Nephron (organoid): Measurements from ENCODE around the gene MROH2A.
"Not testable (repeated sequence)": the region's sequence is repeated elsewhere in the genome, so short reads cannot be mapped to it uniquely, and the experiment has no call there.

ENCODE experiments used
- H3K27ac Mint-ChIP-seq, 3 experiments: 2 replicates each; pipeline ENCODE4 v1.8.0; 2020; ENCODE audit warnings: mixed read lengths in 3 of 3, mild to moderate bottlenecking in 2 of 3, moderate library complexity in 1 of 3
- H3K27me3 Mint-ChIP-seq: 2 replicates; pipeline ENCODE4 v1.8.0; 2021; ENCODE audit warnings: low read depth, mild to moderate bottlenecking, moderate library complexity, mixed read lengths
- H3K36me3 Mint-ChIP-seq: 2 replicates; pipeline ENCODE4 v1.8.0; 2020; ENCODE audit warnings: low read depth, mixed read lengths
- H3K4me1 Mint-ChIP-seq: 2 replicates; pipeline ENCODE4 v1.8.0; 2020; ENCODE audit warnings: mixed read lengths
- H3K4me3 Mint-ChIP-seq, 3 experiments: 2 replicates each; pipeline ENCODE4 v1.8.0; 2020; ENCODE audit warnings: mild to moderate bottlenecking in 3 of 3, mixed read lengths in 3 of 3, moderate library complexity in 2 of 3
- H3K9me3 Mint-ChIP-seq: 2 replicates; pipeline ENCODE4 v1.8.0; 2020; ENCODE audit warnings: mixed read lengths
- TF ChIP-seq, protein P1 (sequence below), 3 experiments: fragments of 200-600 bp; sonication (generic); IDR thresholded peaks; one replicate each; pipeline ENCODE4 v1.5.0; 2021; ENCODE audit warnings: antibody characterized with exemption in 3 of 3; ENCODE audit not compliant: unreplicated experiment in 3 of 3

MROH2A gene

DNA sequence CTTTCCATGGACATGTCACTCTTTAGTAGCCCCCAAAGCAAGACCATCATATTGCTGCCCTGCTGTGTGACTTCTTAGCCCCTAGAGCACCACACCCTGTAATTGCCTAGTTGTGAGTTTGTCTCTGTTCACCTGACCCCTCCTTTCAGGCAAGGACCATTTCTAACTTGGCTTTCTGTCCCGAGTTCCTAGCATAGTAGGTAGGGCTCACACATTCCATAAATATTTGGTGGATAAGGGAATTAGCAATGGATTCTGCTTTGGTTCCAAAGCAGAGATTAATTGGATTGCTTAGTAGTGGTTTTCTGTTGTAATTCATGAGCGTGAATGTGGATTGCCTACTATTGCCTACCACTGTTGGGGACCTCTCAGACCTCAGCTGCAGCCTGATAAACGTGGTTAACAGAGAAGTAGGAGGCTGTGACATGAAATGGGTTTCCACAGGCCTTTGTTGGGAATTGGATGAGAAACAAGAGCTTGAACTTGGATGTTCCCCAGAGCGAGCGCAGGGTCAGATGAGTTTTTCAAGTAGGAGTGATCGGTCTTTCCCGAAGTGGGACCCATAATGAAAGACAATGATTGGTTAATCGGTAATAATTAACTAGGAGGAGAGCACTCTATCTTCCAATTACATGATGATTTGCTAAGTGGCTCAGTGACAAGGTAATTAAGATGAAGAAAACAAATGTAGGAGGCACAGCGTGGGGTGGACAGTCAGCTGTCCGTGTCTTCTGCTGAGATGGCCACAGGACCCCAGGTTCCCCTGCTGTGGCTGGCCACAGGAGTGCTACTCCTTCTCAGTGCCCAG lies 31.5 kb upstream of the MROH2A start:
- TF ChIP-seq, protein P1, sequence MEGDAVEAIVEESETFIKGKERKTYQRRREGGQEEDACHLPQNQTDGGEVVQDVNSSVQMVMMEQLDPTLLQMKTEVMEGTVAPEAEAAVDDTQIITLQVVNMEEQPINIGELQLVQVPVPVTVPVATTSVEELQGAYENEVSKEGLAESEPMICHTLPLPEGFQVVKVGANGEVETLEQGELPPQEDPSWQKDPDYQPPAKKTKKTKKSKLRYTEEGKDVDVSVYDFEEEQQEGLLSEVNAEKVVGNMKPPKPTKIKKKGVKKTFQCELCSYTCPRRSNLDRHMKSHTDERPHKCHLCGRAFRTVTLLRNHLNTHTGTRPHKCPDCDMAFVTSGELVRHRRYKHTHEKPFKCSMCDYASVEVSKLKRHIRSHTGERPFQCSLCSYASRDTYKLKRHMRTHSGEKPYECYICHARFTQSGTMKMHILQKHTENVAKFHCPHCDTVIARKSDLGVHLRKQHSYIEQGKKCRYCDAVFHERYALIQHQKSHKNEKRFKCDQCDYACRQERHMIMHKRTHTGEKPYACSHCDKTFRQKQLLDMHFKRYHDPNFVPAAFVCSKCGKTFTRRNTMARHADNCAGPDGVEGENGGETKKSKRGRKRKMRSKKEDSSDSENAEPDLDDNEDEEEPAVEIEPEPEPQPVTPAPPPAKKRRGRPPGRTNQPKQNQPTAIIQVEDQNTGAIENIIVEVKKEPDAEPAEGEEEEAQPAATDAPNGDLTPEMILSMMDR (IDR thresholded peaks at IDR 0.05; ENCODE audit: unreplicated experiment in 3 of 3) = no peak
- Mint-ChIP-seq H3K27me3 (peaks cover 9% of the 10 kb centered on the region), H3K36me3 (no peaks in the 10 kb centered on the region), H3K4me3 (no peak overlapping the region), H3K9me3 (peaks cover 26% of the 10 kb centered on the region), H3K4me1 (no peaks in the 10 kb centered on the region), H3K27ac (no peak overlapping the region)

DNA sequence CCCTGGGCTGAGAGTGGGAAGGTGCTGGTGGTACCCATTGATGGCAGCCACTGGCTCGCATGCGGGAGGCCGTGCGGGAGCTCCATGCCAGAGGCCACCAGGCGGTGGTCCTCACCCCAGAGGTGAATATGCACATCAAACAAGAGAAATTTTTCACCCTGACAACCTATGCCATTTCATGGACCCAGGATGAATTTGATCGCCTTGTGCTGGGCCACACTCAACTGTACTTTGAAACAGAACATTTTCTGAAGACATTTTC lies 30.9 kb upstream of the MROH2A start:
- no peak overlapping the region for H3K27ac Mint-ChIP-seq
- H3K9me3 Mint-ChIP-seq = peaks cover 31% of the 10 kb centered on the region
- peaks cover 9% of the 10 kb centered on the region for H3K27me3 Mint-ChIP-seq
- H3K4me3 Mint-ChIP-seq = no peak overlapping the region
- H3K4me1 Mint-ChIP-seq = no peaks in the 10 kb centered on the region
- no peaks in the 10 kb centered on the region for H3K36me3 Mint-ChIP-seq
- TF ChIP-seq, protein P1 (IDR thresholded peaks at IDR 0.05; ENCODE audit: unreplicated experiment in 3 of 3) = no peak

DNA sequence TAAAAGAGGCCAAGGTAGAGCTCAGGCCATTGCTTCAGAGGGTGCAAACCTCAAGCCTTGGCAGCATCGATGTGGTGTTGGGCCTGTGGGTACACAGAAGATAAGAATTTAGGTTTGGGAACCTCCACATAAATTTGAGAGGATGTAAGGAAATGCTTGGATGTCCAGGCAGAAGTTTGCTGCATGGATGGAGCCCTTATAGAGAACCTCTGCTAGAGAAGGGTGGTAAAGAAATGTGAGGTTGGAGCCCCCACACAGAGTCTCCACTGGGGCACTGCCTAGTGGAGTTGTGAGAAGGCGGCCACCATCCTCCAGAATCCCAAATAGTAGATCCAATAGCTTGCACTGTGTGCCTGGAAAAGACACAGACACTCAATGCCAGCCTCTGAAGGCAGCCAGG lies 27.4 kb upstream of the MROH2A start:
- not testable (repeated sequence) for H3K4me3 Mint-ChIP-seq, H3K27ac Mint-ChIP-seq, H3K4me1 Mint-ChIP-seq, H3K36me3 Mint-ChIP-seq, H3K27me3 Mint-ChIP-seq
- H3K9me3 Mint-ChIP-seq = peaks cover 37% of the 10 kb centered on the region

DNA sequence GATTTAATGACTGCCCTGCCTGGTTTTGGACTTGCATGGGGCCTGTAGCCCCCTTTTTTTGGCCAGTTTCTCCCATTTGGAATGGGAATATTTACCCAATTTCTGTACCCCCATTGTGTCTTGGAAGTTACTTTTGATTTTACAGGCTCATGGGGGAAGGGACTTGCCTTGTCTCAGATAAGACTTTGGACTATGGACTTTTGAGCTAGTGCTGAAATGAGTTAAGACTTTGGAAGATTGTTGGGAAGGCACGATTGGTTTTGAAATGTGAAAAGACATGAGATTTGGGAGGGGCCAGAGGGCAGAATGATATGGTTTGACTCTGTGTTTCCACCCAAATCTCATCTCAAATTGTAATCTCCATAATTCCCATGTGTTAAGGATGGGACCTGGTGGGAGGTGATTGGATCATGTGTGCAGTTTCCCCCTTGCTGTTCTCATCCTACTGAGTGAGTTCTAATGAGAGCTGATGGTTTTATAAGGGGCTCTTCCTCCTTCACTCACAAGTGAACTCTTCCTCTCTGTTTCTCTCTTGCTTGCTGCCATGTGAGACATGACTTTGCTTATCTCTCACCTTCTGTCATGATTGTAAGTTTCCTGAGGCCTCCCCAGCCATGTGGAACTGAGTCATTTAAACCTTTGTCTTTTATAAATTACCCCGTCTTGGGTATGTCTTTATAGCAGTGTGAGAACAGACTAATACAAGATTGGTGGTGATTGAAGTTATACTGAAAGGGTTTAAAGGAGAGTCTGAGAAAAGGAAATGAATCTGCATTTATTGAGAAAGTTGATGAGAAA lies 26.7 kb upstream of the MROH2A start:
- H3K4me3 Mint-ChIP-seq, H3K27me3 Mint-ChIP-seq, H3K4me1 Mint-ChIP-seq, H3K36me3 Mint-ChIP-seq, H3K27ac Mint-ChIP-seq: not testable (repeated sequence)
- H3K9me3 Mint-ChIP-seq = peaks cover 37% of the 10 kb centered on the region

DNA sequence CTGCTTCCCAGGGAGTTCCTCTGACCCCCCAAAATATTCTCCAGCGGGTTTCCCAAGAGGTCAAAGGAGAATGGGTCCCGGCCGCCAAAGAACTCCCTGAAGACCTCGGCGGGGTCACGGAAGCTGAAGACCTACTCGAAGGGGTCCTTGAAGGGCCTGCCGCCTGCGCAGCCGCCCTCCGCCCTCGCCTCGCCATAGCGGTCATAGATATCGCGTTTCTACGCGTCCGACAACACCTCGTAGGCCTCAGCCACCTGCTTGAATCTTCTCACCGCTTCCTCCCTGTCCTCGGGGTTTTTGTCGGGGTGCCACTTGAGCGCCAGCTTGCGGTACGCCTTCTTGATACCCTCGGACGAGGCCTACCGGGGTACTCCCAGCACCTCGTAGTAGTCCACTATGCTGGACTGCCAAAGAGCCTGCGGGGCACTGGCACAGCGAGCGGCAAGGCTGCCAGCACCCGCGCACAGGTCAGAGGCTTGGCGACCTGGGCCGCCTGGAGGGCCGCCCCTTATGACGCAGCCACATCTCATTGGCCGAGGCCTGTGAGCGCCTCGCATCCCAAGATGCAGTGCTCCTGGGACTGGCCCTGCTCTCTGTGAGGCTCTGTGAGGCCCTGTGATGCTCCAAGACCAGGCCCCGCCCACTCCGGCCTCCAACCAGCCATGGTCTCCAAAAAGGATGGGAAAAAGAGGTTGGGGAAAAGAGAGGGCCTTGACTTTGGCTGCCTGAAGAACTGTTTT lies 23.1 kb upstream of the MROH2A start:
- H3K4me3 Mint-ChIP-seq = no peak overlapping the region
- peaks cover 16% of the 10 kb centered on the region for H3K9me3 Mint-ChIP-seq
- H3K4me1 Mint-ChIP-seq = no peaks in the 10 kb centered on the region
- H3K36me3 Mint-ChIP-seq = no peaks in the 10 kb centered on the region
- peaks cover 4% of the 10 kb centered on the region for H3K27me3 Mint-ChIP-seq
- TF ChIP-seq, protein P1 (IDR thresholded peaks at IDR 0.05; ENCODE audit: unreplicated experiment in 3 of 3) = no peak
- H3K27ac Mint-ChIP-seq = no peak overlapping the region

DNA sequence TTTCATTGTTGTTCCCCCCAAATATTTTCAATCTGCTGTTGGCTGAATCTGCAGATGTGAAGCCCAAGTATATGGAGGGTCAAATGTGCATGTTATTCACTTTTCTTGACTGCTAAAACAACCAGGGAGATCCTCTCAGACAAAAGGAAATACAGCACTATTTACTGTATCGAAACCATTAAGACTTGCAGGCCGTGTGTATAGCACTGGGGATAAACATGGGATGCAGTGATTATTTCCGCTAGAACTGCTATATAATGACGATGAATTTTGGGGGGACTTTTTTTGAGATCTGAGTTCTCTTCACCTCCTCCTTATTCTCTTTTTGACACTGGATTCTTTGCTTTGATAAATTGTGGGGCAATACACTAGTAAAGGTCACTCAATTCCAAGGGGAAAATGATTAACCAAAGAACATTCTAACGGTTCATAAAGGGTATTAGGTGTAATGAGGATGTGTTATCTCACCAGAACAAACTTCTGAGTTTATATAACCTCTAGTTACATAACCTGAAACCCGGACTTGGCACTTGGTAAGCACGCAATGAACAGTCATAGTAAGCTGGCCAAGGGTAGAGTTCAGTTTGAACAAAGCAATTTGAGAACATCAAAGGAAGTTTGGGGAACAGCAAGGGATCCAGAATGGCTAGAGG lies 21.6 kb upstream of the MROH2A start:
- H3K9me3 Mint-ChIP-seq = peaks cover 12% of the 10 kb centered on the region
- H3K4me3 Mint-ChIP-seq = no peak overlapping the region
- TF ChIP-seq, protein P1 (IDR thresholded peaks at IDR 0.05; ENCODE audit: unreplicated experiment in 3 of 3) = no peak
- no peaks in the 10 kb centered on the region for H3K36me3 Mint-ChIP-seq
- peaks cover 9% of the 10 kb centered on the region for H3K27me3 Mint-ChIP-seq
- H3K4me1 Mint-ChIP-seq = no peaks in the 10 kb centered on the region
- no peak overlapping the region for H3K27ac Mint-ChIP-seq
